ENCODE results near the gene GAPDH.
A peak's percentile ranks its signal among the peaks of the same experiment; 100 is the strongest.
"Not testable (repeated sequence)": the region's sequence is repeated elsewhere in the genome, so short reads cannot be mapped to it uniquely, and the experiment has no call there.

Gene GAPDH

DNA sequence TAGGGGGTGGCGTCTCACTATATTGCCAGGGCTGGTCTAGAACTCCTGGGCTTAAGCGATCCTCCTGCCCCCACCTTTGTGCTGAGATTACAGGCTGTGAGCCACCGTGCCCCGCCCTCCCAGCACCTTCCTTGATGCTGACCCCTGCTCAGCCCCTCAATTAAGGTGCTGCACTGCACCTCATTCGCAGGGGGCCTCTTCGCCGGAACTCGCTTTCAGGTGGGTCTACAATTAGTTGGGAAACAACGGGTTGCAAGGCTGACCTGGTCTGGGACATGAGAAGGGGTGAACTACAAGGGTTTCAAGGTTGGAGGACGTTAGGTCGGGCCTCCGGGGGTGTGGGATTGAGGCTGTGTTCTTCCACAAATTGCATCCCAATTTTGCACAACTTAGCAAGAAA lies 35.0 kb downstream of the GAPDH start:
- no peak for DNase-seq

DNA sequence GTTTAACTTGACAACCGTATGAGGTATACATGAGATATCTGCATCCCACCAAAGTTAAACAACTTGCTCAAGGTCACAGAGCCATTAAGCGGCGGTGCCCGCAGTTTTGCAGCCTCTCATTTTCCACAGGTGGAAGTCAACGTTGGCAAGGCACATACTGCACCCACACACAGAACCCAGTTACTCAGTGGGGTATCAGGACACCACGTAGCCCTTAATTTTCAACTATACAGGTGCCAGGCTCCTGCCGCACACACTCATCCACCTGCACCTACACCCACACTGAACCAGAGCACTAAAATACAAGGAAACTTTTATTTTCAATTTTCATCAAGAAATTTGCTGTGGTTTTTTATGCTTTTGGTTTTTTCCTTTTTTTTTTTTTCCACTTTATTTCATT lies 35.5 kb downstream of the GAPDH start:
- no peak for DNase-seq

DNA sequence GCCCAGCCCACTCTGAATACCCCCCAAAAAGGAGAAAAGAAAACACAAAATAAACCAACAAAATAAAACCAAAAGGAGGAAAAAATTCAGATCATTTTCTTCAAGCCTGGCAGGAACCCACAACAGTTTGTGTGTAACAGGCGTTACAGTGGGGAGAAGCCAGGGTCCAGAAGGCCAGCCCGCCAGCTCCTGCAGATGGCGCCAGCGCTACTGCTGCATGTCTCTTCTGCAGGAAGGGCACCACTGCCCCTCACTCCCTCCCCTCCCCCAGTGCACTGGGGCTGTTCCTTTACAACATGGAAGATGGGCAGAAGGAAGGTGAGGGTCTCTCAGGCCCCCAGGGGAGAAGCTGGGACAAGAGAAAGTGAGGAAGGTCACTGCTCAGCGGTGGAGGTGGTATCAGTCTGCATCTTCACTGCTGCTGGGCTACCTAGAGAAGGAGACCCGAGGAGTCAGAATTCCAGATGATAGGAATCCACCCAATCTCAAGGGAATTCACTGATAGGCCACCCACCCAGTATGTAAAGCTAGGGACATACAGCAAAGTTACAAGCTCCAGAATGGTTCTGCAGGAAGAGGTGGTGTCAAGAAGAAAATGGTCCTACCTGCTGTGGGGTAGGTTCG lies 36.1 kb downstream of the GAPDH start:
- peak; percentile 71 for DNase-seq

DNA sequence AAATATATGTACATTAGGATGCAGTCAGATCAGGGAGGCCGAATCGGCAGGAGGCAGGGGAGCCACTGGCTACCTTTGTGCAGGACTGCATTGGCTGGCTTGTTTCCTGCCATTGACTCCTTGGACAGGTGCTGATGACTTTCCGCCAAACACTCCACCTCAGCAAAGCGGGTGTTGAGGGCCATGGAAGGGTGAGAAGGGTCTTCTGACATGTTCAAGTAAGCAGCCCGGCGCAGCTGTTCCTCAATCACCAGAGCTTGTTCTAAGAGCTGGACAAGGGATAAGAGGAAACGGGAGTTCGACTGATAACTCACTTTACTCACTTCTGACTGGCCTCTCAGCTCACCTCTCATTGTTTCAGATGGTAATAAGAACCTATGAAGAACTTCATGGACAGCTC lies 38.7 kb downstream of the GAPDH start:
- no peak for DNase-seq

DNA sequence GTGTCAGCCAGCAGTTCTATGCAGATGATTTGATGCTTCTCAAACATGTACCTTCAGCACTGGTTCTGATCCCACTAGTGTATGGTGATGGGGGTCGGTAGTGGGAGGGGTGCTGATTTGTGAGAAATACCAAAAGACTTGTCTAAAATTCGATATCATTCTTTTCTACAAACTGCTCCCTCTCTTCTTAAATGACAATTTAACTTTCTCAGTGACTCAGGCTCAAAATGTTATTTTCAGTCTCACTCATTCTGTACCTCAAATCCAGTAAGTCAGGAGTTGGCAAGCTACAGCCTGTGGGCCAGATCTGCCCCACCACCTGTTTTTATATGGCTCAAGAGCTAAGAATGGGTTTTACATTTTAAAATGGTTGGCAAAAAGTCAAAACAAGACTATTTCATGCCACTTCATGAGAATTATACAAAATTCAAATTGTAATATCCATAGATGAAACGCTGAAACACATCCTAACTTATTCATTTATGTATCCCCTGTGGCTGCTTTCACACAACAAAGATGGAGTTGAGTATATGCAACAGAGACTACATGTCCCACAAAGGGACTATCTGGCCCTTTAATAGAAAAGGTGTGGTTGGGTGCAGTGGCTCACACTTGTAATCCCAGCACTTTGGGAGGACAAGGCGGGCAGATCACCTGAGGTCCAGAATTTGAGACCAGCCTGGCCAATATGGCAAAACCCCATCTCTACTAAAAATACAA lies 40.4 kb downstream of the GAPDH start:
- DNase-seq = no peak

DNA sequence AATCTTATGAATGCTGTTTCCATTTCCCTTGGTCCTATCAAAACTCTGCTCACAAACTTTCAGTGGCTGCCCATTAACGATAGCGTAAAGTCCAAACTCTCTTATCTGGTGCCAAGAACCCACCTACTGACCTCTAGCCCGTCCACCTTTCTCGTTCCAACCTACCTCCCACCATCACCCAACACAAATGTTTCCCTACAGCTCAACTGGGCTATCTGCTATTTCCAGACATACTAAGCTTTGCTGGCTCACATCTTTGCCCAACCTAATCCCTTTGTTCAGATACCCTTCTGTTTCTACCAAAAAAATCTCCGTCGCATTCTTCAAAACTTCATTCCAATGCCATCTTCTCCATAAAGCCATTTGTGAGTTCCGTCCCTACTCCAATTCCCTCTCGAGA lies 41.3 kb downstream of the GAPDH start:
- DNase-seq = no peak

DNA sequence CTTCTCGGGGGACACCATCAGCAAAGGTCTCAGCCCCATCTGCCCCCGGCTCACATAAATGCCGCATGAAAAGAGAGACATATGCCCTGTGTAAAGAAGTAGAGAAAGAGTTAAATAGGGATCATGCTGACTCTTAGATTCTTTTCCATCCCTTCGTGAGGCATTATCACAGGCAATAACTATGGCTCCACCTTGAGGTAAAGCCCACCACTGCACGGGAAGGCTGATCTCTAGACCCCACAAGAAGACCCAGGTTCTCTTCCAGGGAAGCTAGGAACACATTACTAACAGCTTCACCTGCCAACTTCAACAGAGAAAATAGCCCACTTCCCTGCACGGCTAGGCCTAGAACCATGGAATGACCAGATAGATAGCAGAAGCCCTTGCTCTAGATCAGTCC lies 47.9 kb downstream of the GAPDH start:
- DNase-seq = peak; percentile 56

DNA sequence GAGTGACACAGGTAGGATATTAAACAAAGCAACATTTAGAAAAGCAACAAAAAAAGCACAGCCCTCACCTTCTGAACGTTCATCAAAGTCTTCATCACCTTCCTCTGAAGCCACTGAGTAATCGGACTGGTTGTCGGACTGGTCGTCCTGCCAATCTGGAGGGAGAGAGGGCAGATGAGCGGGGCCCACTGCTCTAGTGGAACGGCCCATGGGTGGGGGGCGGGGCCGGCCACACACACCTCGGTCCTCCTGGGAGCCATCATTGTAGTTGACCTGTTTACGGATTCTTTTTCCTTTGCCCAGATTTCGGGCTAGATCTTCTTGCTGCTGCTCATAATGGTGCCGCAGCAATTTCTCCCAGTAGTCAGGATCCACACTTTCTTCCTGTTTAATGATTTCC lies 48.6 kb downstream of the GAPDH start:
- DNase-seq = no peak

DNA sequence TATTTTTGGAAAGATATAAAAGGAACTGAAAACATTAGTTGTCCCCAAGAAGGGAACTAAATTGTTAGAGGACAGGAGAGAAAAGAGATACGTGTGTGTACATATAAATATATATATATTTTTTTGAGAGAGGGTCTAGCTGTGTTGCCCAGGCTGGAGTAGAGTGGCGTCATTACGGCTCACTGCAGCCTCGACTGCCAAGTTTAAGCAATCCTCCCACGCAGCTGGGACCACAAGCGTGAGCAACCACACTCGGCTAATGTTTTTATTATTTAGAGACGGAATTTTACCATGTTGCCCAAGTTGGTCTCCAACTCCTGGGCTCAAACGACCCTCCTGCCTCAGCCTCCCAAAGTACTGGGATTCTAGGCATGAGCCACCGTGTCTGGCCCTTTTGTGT lies 50.0 kb downstream of the GAPDH start:
- no peak for DNase-seq

DNA sequence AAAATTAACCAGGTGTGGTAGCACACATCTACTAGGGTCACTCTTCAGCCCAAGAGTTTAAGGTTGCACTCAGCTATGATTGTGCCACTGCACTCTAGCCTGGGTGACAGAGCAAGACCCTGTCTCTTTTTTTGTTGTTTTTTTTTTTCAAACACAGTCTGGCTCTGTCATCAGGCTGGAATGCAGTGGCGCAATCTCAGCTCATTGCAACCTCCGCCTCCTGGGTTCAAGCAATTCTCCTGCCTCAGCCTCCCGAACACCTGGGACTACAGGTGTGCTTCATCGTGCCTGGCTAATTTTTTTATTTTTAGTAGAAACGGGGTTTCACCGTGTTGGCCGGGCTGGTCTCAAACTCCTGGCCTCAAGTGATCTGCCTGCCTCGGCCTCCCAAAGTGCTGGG lies 52.3 kb downstream of the GAPDH start:
- DNase-seq = not testable (repeated sequence)

Data from NCI-H2171 treated with DMSO at 0.1 percent for 48 hours (cell line).